Spleen (tissue), 7 donors: ENCODE measurements around the gene SEC22A.

Experiments used
- CTCF ChIP-seq, 11 experiments: fragments of 200-600 bp in 7 of 11; fragments of 450-650 bp in 4 of 11; sonication (generic) in 4 of 11; IDR thresholded peaks in 8 of 11; conservative IDR thresholded peaks in 3 of 11; 1 replicate in 7 of 11; 2 replicates in 4 of 11; pipeline versions ENCODE4 v1.4.0 to v1.8.0; 2016 to 2021; ENCODE audit warnings: antibody characterized with exemption in 11 of 11, inconsistent platforms in 4 of 11, mild to moderate bottlenecking in 1 of 11
- POLR2A ChIP-seq, 3 donors: fragments of 450-650 bp; IDR thresholded peaks; one replicate each; pipeline ENCODE4 v1.5.1; 2017; ENCODE audit warnings: antibody characterized with exemption in 3 of 3, mild to moderate bottlenecking in 1 of 3
- donor health status: DM: no; HTN: no; CAD: no; lungs with moderate emphysema.
- donor health status: DM: no; HTN: no; CAD: no.
- donor health status: DM: no; HTN: no; CAD: no.

- TF ChIP-seq POLR2A (IDR thresholded peaks at IDR 0.05): no peak
- TF ChIP-seq CTCF (IDR thresholded peaks at IDR 0.05 in 8 of 11, conservative IDR thresholded peaks at IDR 0.05 in 3 of 11): no peak
Observed at GRCh38 chr3:123156276-123156995, 45.3 kb upstream of the SEC22A start.
